WTC11 (cell line): ENCODE measurements around the gene RAPGEF2. TPM values are rescaled to one million over a fixed set of nuclear protein-coding genes. Genes with fewer than 3 reads are reported as not detected.

Experiments used
- ATAC-seq: fragments of 200-7000 bp; cut with Tn5 transposase; 2 replicates; pipeline ENCODE4 v1.10.0; 2021; ENCODE audit warnings: mild to moderate bottlenecking, moderate library complexity
- CTCF ChIA-PET: fragments of 300-600 bp; sonication (Branson Sonifier 250); formaldehyde crosslinking; loops from one replicate; lab custom pipeline; 2021; ENCODE audit warnings: antibody characterized with exemption; lab: Charles Lee
- POLR2A ChIA-PET: fragments of 350-600 bp; sonication (Branson Sonifier 250); formaldehyde crosslinking; loops from one replicate; lab custom pipeline; 2021; ENCODE audit warnings: antibody characterized with exemption; lab: Charles Lee
- DNase-seq: peaks from one replicate; pipeline ENCODE4 v3.0.0; 2021; ENCODE audit warnings: low spot score
- H3K27ac Mint-ChIP-seq: 2 replicates; pipeline ENCODE4 v1.8.0; 2021; ENCODE audit warnings: mixed read lengths
- H3K27me3 Mint-ChIP-seq: 2 replicates; pipeline ENCODE4 v1.8.0; 2021; ENCODE audit warnings: low read depth, mild to moderate bottlenecking, moderate library complexity, mixed read lengths
- H3K36me3 Mint-ChIP-seq: 2 replicates; pipeline ENCODE4 v1.8.0; 2021; ENCODE audit warnings: mixed read lengths
- H3K4me1 Mint-ChIP-seq: 2 replicates; pipeline ENCODE4 v1.8.0; 2022; ENCODE audit warnings: mixed read lengths
- H3K4me3 Mint-ChIP-seq: 2 replicates; pipeline ENCODE4 v1.8.0; 2021; ENCODE audit warnings: mild to moderate bottlenecking, moderate library complexity, mixed read lengths
- H3K9me3 Mint-ChIP-seq: 2 replicates; pipeline ENCODE4 v1.8.0; 2021; ENCODE audit warnings: mixed read lengths
- ATF3 ChIP-seq: sonication (generic); formaldehyde crosslinking; conservative IDR thresholded peaks from 2 replicates; pipeline ENCODE4 v1.8.1; 2022; ENCODE audit warnings: mild to moderate bottlenecking, missing genetic modification reagents
- CBFB ChIP-seq: sonication (generic); formaldehyde crosslinking; IDR thresholded peaks from 2 replicates; pipeline ENCODE4 v1.8.1; 2022; ENCODE audit warnings: mild to moderate bottlenecking, low read depth, missing genetic modification reagents
- ETV6 ChIP-seq: sonication (generic); formaldehyde crosslinking; IDR thresholded peaks from 2 replicates; pipeline ENCODE4 v1.8.1; 2022; ENCODE audit warnings: mild to moderate bottlenecking, missing genetic modification reagents
- FOXP1 ChIP-seq: sonication (generic); formaldehyde crosslinking; IDR thresholded peaks from 2 replicates; pipeline ENCODE4 v1.8.0; 2022; ENCODE audit warnings: missing genetic modification reagents, mild to moderate bottlenecking, moderate library complexity, borderline replicate concordance
- FOXP4 ChIP-seq: sonication (generic); formaldehyde crosslinking; IDR thresholded peaks from 2 replicates; pipeline ENCODE4 v1.8.0; 2022; ENCODE audit warnings: mild to moderate bottlenecking, missing genetic modification reagents
- IRF2 ChIP-seq: sonication (generic); formaldehyde crosslinking; IDR thresholded peaks from 2 replicates; pipeline ENCODE4 v1.8.0; 2022; ENCODE audit warnings: low read depth, missing genetic modification reagents, borderline replicate concordance
- JAZF1 ChIP-seq: fragments of 250-450 bp; sonication (Bioruptor Pico); IDR thresholded peaks from 2 replicates; pipeline ENCODE4 v1.9.0; 2021; ENCODE audit warnings: moderate library complexity, mild to moderate bottlenecking, inconsistent platforms
- RORB ChIP-seq: fragments of 250-450 bp; sonication (Bioruptor Pico); IDR thresholded peaks from 2 replicates; pipeline ENCODE4 v1.9.0; 2021; ENCODE audit warnings: mild to moderate bottlenecking
- SMAD4 ChIP-seq: sonication (generic); formaldehyde crosslinking; IDR thresholded peaks from 2 replicates; pipeline ENCODE4 v1.8.0; 2022; ENCODE audit warnings: mild to moderate bottlenecking, missing genetic modification reagents
- TCF7 ChIP-seq: sonication (generic); formaldehyde crosslinking; IDR thresholded peaks from 2 replicates; pipeline ENCODE4 v1.8.0; 2022; ENCODE audit warnings: mild to moderate bottlenecking, low read depth, missing genetic modification reagents, moderate library complexity
- USF1 ChIP-seq: sonication (generic); formaldehyde crosslinking; IDR thresholded peaks from 2 replicates; pipeline ENCODE4 v1.8.0; 2022; ENCODE audit warnings: mild to moderate bottlenecking, missing genetic modification reagents
- ZNF263 ChIP-seq: sonication (generic); formaldehyde crosslinking; IDR thresholded peaks from 2 replicates; pipeline ENCODE4 v1.8.1; 2022; ENCODE audit warnings: low read depth, mild to moderate bottlenecking, moderate library complexity, missing genetic modification reagents
- total RNA-seq: library from RNA; stranded (reverse); gene quantifications from 3 replicates; pipeline ENCODE4 v1.2.3, GENCODE V29; 2021
- TF ChIP-seq, protein P1 (sequence below): sonication (generic); formaldehyde crosslinking; IDR thresholded peaks from 2 replicates; pipeline ENCODE4 v1.8.1; 2023; ENCODE audit warnings: mild to moderate bottlenecking, moderate library complexity, missing genetic modification reagents
- TF ChIP-seq, protein P2 (sequence below): sonication (generic); formaldehyde crosslinking; IDR thresholded peaks from 2 replicates; pipeline ENCODE4 v1.8.0; 2023; ENCODE audit warnings: missing genetic modification reagents, mild to moderate bottlenecking, borderline replicate concordance
- TF ChIP-seq, protein P3 (sequence below): sonication (generic); formaldehyde crosslinking; IDR thresholded peaks from 2 replicates; pipeline ENCODE4 v1.8.1; 2022; ENCODE audit warnings: mild to moderate bottlenecking, missing genetic modification reagents, moderate library complexity, borderline replicate concordance

RAPGEF2 gene
- total RNA-seq, 1 experiment from 2014 or later, result 40.6 TPM

DNA sequence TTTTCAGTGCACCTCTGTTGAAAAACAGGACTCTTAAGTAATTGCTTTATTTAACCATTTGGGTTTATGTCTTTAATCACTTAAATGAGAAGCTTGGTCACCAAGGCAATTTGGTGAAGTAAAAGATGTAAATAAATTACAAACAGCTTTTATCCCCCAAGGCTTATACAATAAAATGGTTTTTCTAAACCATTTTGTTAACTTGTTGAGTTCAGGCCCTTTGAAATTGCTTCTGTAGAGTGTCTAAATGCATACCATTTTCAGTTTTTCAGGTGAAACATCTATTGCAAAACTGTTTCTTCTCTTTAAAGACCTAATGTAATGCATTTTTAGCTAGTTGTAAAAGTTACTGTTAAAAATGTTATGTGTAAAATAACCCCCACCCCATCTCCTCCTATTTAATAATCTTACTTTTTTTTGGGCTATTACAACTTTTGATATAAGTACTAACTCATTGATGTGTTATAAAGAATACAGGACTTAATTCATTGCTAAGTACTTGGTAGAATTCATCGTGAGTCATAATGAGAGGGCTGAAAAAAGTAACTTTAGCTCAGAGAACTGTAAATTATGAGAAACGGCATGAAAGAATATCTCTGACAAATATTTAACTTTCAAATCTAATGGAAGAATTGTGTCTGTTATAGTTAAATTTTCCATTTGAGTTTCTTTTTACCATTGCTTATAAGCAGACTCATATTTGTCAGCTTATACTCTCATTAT lies 4.5 kb downstream of the RAPGEF2 start:
- POLR2A ChIA-PET, result no interaction called here
- Mint-ChIP-seq H3K36me3 (no peaks in the 10 kb centered on the region), H3K9me3 (no peaks in the 10 kb centered on the region), H3K4me1 (peaks cover 54% of the 10 kb centered on the region), H3K4me3 (no peak overlapping the region), H3K27ac (no peak overlapping the region), H3K27me3 (no peaks in the 10 kb centered on the region)
- ATAC-seq, result no peak
- TF ChIP-seq, protein P1, sequence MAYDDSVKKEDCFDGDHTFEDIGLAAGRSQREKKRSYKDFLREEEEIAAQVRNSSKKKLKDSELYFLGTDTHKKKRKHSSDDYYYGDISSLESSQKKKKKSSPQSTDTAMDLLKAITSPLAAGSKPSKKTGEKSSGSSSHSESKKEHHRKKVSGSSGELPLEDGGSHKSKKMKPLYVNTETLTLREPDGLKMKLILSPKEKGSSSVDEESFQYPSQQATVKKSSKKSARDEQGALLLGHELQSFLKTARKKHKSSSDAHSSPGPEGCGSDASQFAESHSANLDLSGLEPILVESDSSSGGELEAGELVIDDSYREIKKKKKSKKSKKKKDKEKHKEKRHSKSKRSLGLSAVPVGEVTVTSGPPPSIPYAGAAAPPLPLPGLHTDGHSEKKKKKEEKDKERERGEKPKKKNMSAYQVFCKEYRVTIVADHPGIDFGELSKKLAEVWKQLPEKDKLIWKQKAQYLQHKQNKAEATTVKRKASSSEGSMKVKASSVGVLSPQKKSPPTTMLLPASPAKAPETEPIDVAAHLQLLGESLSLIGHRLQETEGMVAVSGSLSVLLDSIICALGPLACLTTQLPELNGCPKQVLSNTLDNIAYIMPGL (CRISPR knock-in tag), result no peak
- TF ChIP-seq FOXP1 (CRISPR knock-in tag) (no peak), ATF3 (CRISPR knock-in tag) (no peak), USF1 (CRISPR knock-in tag) (no peak), IRF2 (CRISPR knock-in tag) (no peak), CBFB (CRISPR knock-in tag) (no peak), ZNF263 (CRISPR knock-in tag) (no peak), ETV6 (CRISPR knock-in tag) (no peak), SMAD4 (no peak), FOXP4 (CRISPR knock-in tag) (no peak), TCF7 (CRISPR knock-in tag) (no peak), JAZF1 (CRISPR knock-in tag) (no peak), RORB (CRISPR knock-in tag) (no peak)
- TF ChIP-seq, protein P2, sequence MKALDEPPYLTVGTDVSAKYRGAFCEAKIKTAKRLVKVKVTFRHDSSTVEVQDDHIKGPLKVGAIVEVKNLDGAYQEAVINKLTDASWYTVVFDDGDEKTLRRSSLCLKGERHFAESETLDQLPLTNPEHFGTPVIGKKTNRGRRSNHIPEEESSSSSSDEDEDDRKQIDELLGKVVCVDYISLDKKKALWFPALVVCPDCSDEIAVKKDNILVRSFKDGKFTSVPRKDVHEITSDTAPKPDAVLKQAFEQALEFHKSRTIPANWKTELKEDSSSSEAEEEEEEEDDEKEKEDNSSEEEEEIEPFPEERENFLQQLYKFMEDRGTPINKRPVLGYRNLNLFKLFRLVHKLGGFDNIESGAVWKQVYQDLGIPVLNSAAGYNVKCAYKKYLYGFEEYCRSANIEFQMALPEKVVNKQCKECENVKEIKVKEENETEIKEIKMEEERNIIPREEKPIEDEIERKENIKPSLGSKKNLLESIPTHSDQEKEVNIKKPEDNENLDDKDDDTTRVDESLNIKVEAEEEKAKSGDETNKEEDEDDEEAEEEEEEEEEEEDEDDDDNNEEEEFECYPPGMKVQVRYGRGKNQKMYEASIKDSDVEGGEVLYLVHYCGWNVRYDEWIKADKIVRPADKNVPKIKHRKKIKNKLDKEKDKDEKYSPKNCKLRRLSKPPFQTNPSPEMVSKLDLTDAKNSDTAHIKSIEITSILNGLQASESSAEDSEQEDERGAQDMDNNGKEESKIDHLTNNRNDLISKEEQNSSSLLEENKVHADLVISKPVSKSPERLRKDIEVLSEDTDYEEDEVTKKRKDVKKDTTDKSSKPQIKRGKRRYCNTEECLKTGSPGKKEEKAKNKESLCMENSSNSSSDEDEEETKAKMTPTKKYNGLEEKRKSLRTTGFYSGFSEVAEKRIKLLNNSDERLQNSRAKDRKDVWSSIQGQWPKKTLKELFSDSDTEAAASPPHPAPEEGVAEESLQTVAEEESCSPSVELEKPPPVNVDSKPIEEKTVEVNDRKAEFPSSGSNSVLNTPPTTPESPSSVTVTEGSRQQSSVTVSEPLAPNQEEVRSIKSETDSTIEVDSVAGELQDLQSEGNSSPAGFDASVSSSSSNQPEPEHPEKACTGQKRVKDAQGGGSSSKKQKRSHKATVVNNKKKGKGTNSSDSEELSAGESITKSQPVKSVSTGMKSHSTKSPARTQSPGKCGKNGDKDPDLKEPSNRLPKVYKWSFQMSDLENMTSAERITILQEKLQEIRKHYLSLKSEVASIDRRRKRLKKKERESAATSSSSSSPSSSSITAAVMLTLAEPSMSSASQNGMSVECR (CRISPR knock-in tag), result no peak
- TF ChIP-seq, protein P3, sequence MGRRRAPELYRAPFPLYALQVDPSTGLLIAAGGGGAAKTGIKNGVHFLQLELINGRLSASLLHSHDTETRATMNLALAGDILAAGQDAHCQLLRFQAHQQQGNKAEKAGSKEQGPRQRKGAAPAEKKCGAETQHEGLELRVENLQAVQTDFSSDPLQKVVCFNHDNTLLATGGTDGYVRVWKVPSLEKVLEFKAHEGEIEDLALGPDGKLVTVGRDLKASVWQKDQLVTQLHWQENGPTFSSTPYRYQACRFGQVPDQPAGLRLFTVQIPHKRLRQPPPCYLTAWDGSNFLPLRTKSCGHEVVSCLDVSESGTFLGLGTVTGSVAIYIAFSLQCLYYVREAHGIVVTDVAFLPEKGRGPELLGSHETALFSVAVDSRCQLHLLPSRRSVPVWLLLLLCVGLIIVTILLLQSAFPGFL (CRISPR knock-in tag), result no peak
- CTCF ChIA-PET, result no interaction called here
- no peak for DNase-seq
